Measurements from ENCODE around the gene ROBO1.

DNA sequence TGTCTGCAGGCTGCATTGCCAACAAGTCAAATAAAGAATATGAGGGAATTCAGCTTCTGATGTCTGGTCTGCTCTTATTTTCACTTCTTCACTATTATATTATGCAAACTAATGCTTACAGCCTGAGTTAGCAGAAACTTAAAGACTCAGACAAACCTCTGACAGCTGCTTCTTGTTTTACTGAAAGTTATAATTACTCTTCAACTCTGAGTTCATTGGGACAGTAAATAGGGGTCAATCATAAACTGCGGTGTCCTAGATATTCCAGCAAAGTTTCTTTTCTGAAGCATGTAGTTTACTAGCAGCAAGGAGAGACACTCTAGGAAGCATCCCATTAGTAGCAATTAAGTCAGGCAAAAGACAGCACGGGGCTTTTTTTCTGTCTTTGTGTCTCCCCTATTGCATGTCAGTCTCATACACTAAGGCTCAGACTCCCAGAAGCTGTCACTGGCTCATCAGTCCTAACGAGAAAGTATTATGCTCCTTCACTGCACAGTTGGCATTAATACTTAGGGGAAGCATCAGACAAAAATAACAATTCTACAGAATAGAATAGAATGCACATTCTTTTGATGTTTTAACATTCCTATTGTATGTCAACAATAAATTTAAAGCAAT, 1060.8 kb downstream of the ROBO1 start:
- TF ChIP-seq POLR2A (IDR thresholded peaks at IDR 0.05; ENCODE audit: low read length) (no peak), GATA1 (IDR thresholded peaks at IDR 0.05; ENCODE audit: low read depth, low read length) (no peak)
